CD14-positive monocyte (primary cell): ENCODE data around the gene SEMA4G. TPM values are rescaled to one million over a fixed set of nuclear protein-coding genes. Genes with fewer than 3 reads are reported as not detected.

Experiments
- DNase-seq, 3 donors: peaks; one replicate each; pipeline ENCODE4 v3.0.0-alpha.2; 2011 to 2022
- H2AFZ ChIP-seq: 2 replicates; pipeline ENCODE4 v1.6.0; 2012; ENCODE audit warnings: mild to moderate bottlenecking, low read depth, low read length, inconsistent platforms; ENCODE audit not compliant: insufficient read depth, poor library complexity, severe bottlenecking
- H3K27ac ChIP-seq, 2 donors: 1 replicate in 1 of 2; 2 replicates in 1 of 2; pipeline ENCODE4 v1.5.1; 2012 to 2013; ENCODE audit warnings: low read length in 2 of 2, control low read depth in 1 of 2, inconsistent platforms in 1 of 2, low read depth in 1 of 2, mild to moderate bottlenecking in 1 of 2
- H3K27me3 ChIP-seq, 2 donors: one replicate each; pipeline versions ENCODE4 v1.6.0 to v1.6.1; 2011 to 2013; ENCODE audit warnings: low read length in 2 of 2; ENCODE audit not compliant: control insufficient read depth in 2 of 2, insufficient read depth in 2 of 2
- H3K36me3 ChIP-seq, 2 donors: replicated peaks in 1 of 2; 1 replicate in 1 of 2; 2 replicates in 1 of 2; pipeline versions ENCODE4 v1.5.1 to v1.6.1; 2012 to 2013; ENCODE audit warnings: low read length in 2 of 2, control low read depth in 1 of 2, inconsistent platforms in 1 of 2, mild to moderate bottlenecking in 1 of 2; ENCODE audit not compliant: insufficient read depth in 2 of 2, control insufficient read depth in 1 of 2
- H3K4me1 ChIP-seq, 2 donors: 1 replicate in 1 of 2; 2 replicates in 1 of 2; pipeline versions ENCODE4 v1.5.1 to v1.6.1; 2012 to 2013; ENCODE audit warnings: low read length in 2 of 2, control low read depth in 1 of 2, inconsistent platforms in 1 of 2, mild to moderate bottlenecking in 1 of 2, moderate library complexity in 1 of 2; ENCODE audit not compliant: insufficient read depth in 2 of 2, control insufficient read depth in 1 of 2
- H3K4me2 ChIP-seq: replicated peaks from 2 replicates; pipeline ENCODE3; 2012; ENCODE audit warnings: low read length, moderate library complexity, mild to moderate bottlenecking; ENCODE audit not compliant: poor library complexity, severe bottlenecking; ENCODE audit errors: extremely low read depth
- H3K4me3 ChIP-seq, 3 experiments: fragments of 200-600 bp in 1 of 3; sonication (generic) in 1 of 3; replicated peaks in 1 of 3; 1 replicate in 2 of 3; 2 replicates in 1 of 3; pipeline ENCODE4 v1.5.1; 2011 to 2013; ENCODE audit warnings: low read length in 3 of 3, mild to moderate bottlenecking in 3 of 3, control low read depth in 2 of 3, low read depth in 2 of 3, inconsistent platforms in 1 of 3, moderate library complexity in 1 of 3
- H3K79me2 ChIP-seq: 2 replicates; pipeline ENCODE4 v1.6.0; 2012; ENCODE audit warnings: mild to moderate bottlenecking, control low read depth, inconsistent platforms, low read length, moderate library complexity; ENCODE audit not compliant: insufficient read depth
- H3K9ac ChIP-seq: 2 replicates; pipeline ENCODE4 v1.6.0; 2017; ENCODE audit warnings: low read length, mild to moderate bottlenecking; ENCODE audit not compliant: insufficient read depth, poor library complexity, severe bottlenecking
- H3K9me3 ChIP-seq, 2 donors: replicated peaks in 1 of 2; 1 replicate in 1 of 2; 2 replicates in 1 of 2; pipeline versions ENCODE4 v1.5.1 to v1.6.1; 2012 to 2013; ENCODE audit warnings: low read length in 2 of 2, control low read depth in 1 of 2; ENCODE audit not compliant: control insufficient read depth in 1 of 2, insufficient read depth in 1 of 2
- H4K20me1 ChIP-seq: 2 replicates; pipeline ENCODE4 v1.6.0; 2012; ENCODE audit warnings: mild to moderate bottlenecking, low read length, control low read depth, moderate library complexity; ENCODE audit not compliant: insufficient read depth
- H3K27ac Mint-ChIP-seq, 7 donors: one replicate each; pipeline ENCODE4 v1.8.0; 2020; ENCODE audit warnings: mild to moderate bottlenecking in 7 of 7, mixed read lengths in 7 of 7, moderate library complexity in 6 of 7, inconsistent platforms in 2 of 7
- H3K27me3 Mint-ChIP-seq, 3 donors: one replicate each; pipeline ENCODE4 v1.8.0; 2021 to 2022; ENCODE audit warnings: low read depth in 3 of 3, mild to moderate bottlenecking in 3 of 3, mixed read lengths in 3 of 3, moderate library complexity in 3 of 3, inconsistent platforms in 1 of 3
- H3K36me3 Mint-ChIP-seq, 2 donors: one replicate each; pipeline ENCODE4 v1.8.0; 2020; ENCODE audit warnings: mixed read lengths in 2 of 2, inconsistent platforms in 1 of 2, mild to moderate bottlenecking in 1 of 2
- H3K4me1 Mint-ChIP-seq: one replicate; pipeline ENCODE4 v1.8.0; 2020; ENCODE audit warnings: mild to moderate bottlenecking, mixed read lengths
- H3K4me3 Mint-ChIP-seq, 2 donors: one replicate each; pipeline ENCODE4 v1.8.0; 2020; ENCODE audit warnings: mild to moderate bottlenecking in 2 of 2, mixed read lengths in 2 of 2, moderate library complexity in 1 of 2
- H3K9me3 Mint-ChIP-seq, 7 donors: one replicate each; pipeline ENCODE4 v1.8.0; 2020 to 2022; ENCODE audit warnings: mixed read lengths in 7 of 7, mild to moderate bottlenecking in 6 of 7, moderate library complexity in 6 of 7, inconsistent platforms in 2 of 7
- CTCF ChIP-seq: fragments of 200-600 bp; IDR thresholded peaks from one replicate; pipeline ENCODE4 v1.8.0; 2022; ENCODE audit warnings: antibody characterized with exemption, mild to moderate bottlenecking
- WGBS: methylation state at CpG from one replicate; pipeline ENCODE4 v1.1.5; 2013; ENCODE audit warnings: missing lambda C conversion rate; ENCODE audit not compliant: insufficient coverage; 5-methylcytosine and 5-hydroxymethylcytosine counted together
- intact Hi-C, 2 donors: fragments of 100-400 bp; cut with micrococcal nuclease; formaldehyde crosslinking; loops; one replicate each; pipeline versions ENCODE4 v1.15.0 to v1.15.1; 2023
- polyA plus RNA-seq, 3 donors: library from polyadenylated mRNA; depleted of rRNA in 1 of 3; unstranded in 2 of 3; stranded (reverse) in 1 of 3; fragments of 300-500 nt in 2 of 3; fragments of >200 nt in 1 of 3; fragmentation: Illumina TruSeq in 2 of 3; gene quantifications; 1 replicate in 2 of 3; 2 replicates in 1 of 3; pipeline ENCODE4 v1.2.3, GENCODE V29; 2012 to 2021

SEMA4G gene
- polyA plus RNA-seq, 3 donors = 0.24 TPM; not detected in 2

DNA sequence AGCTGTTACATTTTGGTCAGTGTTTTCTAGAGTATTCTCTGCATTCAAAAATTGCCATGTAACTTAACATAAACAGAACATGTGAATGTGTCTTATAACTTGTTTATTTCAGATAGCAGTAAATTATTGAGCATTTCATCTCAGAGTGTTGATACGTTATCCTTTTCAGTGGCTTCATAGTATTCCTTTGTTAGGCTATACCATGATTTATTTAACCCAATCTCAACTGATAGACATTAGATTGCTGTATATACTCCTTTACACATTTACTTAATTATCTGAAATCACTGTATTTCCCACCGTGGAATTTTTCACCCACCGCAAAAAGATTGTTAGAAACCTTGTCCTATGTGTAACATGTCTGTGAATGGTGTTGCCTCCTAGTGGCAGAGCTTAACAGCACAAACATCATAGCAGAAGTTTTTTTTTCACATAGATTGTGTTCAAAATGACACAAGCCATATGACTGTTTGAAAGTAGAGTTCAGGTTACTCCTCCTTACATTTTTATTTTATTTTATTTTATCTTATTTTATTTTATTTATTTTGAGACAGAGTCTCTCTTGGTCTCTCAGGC, 35.1 kb upstream of the SEMA4G start:
- H3K4me3 Mint-ChIP-seq = no peak overlapping the region
- Histone ChIP-seq H3K4me3 (no peak overlapping the region), H3K36me3 (peaks cover 79 to 100% of the 10 kb centered on the region in 2 donors), H3K27me3 (no peaks in the 10 kb centered on the region), H3K9me3 (no peaks in the 10 kb centered on the region), H4K20me1 (no peaks in the 10 kb centered on the region), H3K9ac (no peak overlapping the region), H2AFZ (no peak overlapping the region), H3K4me2 (no peak overlapping the region), H3K4me1 (no peaks in the 10 kb centered on the region), H3K79me2 (no peaks in the 10 kb centered on the region), H3K27ac (no peak overlapping the region)
- intact Hi-C loops = no loop called here
- no peak for DNase-seq
- H3K27me3 Mint-ChIP-seq = no peaks in the 10 kb centered on the region
- TF ChIP-seq CTCF = peak; percentile 60
- no CpG with 5 or more reads among the region's 3 CpGs for WGBS
- H3K36me3 Mint-ChIP-seq = peaks cover 61 to 91% of the 10 kb centered on the region in 2 donors
- H3K27ac Mint-ChIP-seq = no peak overlapping the region
- no peaks in the 10 kb centered on the region for H3K4me1 Mint-ChIP-seq
- no peaks in the 10 kb centered on the region for H3K9me3 Mint-ChIP-seq

GRCh38 chr10:100939763-100940344, 29.4 kb upstream of the SEMA4G start:
- H3K9me3 Mint-ChIP-seq = no peaks in the 10 kb centered on the region
- no peak overlapping the region for H3K27ac ChIP-seq
- H3K36me3 ChIP-seq = peaks cover 85 to 100% of the 10 kb centered on the region in 2 donors
- peak overlapping the region in 3 of 7 donors; percentile 46 to 52 (median 50) for H3K27ac Mint-ChIP-seq
- H3K27me3 ChIP-seq = no peaks in the 10 kb centered on the region
- H3K4me1 ChIP-seq = no peaks in the 10 kb centered on the region
- H3K4me3 Mint-ChIP-seq = no peak overlapping the region
- no peak overlapping the region for H3K9ac ChIP-seq
- H3K79me2 ChIP-seq = no peaks in the 10 kb centered on the region
- H2AFZ ChIP-seq = no peak overlapping the region
- H3K36me3 Mint-ChIP-seq = peaks cover 68 to 94% of the 10 kb centered on the region in 2 donors
- no peak for TF ChIP-seq CTCF
- H3K4me1 Mint-ChIP-seq = no peaks in the 10 kb centered on the region
- no peaks in the 10 kb centered on the region for H3K9me3 ChIP-seq
- intact Hi-C loops = no loop called here
- no peak overlapping the region for H3K4me3 ChIP-seq
- H3K27me3 Mint-ChIP-seq = no peaks in the 10 kb centered on the region
- H4K20me1 ChIP-seq = no peaks in the 10 kb centered on the region
- H3K4me2 ChIP-seq = no peak overlapping the region
- no peak for DNase-seq
